ENCODE results near the gene C3orf33.

Gene C3orf33

DNA sequence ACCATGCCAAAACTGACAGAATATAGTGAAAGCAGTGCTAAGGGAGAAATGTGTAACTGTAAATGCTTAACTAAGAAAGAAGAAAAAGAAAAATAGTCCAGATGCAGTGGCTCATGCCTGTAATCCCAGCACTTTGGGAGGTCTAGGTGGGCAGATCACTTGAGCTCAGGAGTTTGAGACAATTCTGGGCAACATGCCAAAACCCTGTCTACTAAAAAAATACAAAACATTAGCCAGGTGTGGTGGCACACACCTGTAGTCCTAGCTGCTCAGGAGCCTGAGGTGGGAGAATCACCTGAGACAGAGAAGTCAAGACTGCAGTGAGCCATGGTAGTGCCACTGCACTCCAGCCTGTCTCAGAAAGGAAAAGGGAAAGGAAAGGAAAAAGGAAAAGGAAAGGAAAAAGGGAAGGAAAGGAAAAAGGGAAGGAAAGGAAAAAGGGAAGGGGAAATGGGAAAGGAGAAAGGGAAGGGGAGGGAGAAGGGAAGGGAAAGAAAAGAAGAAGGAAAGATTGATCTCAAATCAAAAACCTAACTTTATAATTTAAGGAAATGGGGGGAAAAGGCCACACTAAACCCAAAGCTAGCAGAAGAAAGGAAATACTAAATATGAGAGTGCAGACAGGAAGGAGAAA lies 20.3 kb downstream of the C3orf33 start:
- no peak for DNase-seq

DNA sequence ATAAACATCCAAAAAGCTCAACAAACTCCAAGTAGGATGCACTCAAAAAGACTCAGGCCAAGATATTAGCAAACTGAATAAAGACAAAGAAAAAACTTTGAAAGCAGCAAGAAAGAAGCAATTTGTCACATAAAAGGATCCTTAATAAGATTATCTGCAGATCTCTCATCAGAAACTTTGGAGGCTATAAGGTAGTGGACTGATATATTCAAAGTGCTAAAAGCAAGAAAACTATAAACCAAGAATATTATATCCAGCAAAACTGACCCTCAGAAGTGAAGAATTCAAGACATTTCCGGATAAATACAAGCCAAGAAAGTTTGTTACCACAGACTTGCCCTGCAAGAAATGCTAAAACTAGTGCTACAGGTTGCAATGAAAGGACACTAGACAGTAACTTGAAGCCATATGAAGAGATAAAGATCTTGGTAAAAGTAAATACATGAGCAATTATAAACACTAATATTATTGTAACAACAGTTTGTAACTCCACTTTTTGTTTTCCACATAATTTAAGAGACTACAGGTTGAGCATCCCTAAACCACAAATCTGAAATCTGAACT lies 23.6 kb downstream of the C3orf33 start:
- DNase-seq: no peak

DNA sequence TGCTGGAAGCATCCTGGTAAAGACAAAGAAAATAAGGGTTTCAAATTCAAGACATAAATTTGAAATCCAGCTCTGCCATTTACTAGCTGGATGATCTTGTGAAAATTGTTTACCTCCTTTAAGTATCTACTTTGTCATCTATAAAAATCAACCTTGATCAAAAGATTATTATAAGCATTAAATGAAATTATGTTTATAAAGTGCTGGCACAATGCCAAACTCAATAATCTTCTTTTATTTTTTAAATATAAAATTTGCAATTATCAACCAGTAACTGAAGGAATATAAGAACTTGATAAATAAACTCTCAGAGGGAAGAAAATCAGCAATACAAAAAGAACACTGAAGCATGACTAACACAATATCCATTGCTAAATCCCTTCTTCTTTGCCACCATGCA lies 25.8 kb downstream of the C3orf33 start:
- no peak for DNase-seq

DNA sequence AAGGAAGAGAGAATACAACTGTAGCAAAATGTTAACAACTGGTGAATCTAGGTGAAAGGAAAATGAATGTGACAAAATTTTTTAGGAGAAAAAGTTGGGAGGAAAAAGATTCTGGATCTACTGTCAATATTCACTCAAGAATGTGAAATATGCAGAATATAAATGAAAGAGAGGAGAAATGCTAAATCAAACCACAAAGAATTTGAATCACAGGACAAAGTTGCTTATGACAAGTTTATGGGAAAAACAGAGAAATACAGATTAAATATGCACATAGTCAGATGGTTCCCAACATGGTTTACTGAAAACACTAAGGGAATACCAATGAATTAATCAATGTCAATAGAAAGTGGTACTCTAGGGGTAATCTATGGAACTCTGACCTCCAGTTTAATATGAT lies 27.6 kb downstream of the C3orf33 start:
- no peak for DNase-seq

DNA sequence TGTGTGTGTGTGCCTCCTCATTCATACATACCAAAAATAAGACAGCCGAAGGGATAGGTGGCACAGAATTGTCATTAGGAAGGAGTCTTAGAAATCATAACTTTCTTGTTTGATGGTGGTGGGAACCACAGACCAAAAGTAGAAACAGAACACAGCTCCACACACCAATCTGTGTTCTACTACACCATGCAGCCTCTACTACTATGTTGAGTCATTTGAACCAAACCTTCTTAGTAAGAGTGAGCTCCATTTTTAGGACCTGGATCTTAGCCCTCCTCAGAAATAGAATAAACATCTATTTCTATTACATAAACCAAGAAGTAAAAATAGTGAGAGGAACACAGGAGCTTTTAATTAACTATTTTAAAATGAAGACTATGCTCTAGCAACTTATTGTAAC lies 33.3 kb downstream of the C3orf33 start:
- no peak for DNase-seq

DNA sequence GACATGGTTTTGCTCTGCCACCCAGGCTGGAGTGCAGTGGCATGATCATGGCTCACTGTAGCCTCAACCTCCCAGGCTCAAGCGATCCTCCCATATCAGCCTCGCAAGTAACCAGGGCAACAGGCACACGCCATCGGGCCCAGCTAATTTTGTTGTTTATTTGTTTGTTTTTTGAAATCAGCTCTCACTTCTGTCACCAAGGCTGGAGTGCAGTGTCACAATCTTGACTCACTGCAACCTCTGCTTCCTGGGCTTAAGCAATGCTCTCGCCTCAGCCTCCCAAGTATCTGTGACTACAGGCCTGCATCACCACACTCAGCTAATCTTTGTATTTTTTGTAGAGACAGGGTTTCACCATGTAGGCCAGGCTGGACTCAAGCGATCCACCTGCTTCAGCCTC lies 35.0 kb downstream of the C3orf33 start:
- no peak for DNase-seq

DNA sequence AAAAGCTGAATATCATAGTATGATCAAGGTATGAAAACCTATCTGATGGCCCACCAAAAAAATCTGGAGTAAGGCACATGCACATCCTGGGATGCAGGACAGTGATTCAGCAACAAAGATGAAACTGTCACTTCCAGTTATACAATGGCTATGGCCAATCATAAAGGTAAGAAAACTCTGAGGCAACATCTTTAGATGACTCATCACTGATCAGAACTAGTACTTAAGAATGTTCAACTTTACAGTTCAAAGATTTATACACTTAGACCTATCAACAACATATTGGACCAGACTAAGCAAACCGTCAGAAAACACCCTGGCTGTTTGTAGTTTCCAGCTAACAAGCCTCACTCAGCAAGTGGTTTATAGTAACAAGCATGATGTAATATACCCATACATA lies 39.9 kb downstream of the C3orf33 start:
- DNase-seq: peak in 1 of 5 donors; percentile 32

DNA sequence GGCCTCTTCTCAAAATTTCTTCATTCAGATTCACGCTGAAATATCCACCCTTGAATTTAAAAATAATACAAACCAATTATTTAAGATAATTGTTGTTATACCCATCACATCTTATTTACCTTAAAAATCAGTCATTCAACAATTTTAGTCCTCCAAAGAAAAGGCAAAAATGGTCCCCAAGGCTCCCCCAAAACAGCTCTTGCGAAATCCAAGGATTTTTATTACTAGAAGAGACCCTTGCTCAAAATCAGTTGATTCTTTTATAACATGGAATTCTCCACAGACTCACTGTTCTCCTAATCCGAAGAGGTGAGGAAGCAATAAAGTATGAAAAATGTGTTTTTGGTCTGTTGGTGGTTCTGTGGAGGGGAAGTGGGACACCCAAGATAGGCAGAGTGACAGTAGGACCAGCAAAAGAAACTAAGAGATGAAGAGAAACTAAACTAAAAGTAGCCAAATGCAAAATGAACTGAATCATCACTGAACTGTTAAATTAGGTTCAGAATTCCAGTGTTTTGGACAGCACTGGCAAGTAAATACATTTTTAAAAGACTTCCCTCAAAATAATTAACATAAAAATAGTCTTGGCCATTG lies 42.1 kb downstream of the C3orf33 start:
- DNase-seq: no peak

DNA sequence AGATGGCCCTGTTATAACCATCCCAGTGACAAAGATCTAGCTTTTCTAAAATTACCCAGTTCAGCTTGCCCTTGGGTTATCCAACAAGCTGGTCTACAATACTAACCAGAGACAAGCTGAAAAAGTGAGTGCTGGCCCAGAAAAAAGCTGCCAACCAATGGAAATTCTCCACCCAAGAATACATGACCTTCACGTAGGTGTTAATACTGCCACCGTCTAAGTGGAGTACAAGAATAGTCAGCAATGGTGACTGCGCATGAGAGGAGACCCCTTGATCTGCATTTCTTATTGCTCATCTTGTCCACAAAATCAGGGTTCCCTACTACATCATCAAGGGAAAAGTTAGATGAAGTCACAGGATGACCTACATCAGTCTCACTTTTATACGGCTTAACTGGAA lies 45.4 kb downstream of the C3orf33 start:
- no peak for DNase-seq

DNA sequence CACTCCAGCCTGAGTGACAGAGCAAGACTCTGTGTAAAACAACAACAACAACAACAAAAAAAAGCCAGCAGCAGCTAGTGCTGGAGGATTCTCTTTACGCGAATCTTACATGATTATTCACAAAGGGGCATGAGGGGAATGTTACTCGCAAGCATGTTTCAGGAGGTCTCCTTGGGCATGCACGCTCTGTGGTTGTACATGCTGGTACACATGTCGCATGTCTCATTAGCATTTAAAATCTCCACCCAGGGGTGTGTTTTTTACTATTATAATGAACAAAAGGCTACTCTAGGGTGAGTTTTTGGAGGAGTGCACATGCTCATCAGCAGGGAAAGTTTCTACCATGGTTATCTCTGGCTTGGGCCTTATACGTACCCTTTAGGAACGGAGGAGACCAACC lies 48.5 kb downstream of the C3orf33 start:
- DNase-seq: no peak

DNA sequence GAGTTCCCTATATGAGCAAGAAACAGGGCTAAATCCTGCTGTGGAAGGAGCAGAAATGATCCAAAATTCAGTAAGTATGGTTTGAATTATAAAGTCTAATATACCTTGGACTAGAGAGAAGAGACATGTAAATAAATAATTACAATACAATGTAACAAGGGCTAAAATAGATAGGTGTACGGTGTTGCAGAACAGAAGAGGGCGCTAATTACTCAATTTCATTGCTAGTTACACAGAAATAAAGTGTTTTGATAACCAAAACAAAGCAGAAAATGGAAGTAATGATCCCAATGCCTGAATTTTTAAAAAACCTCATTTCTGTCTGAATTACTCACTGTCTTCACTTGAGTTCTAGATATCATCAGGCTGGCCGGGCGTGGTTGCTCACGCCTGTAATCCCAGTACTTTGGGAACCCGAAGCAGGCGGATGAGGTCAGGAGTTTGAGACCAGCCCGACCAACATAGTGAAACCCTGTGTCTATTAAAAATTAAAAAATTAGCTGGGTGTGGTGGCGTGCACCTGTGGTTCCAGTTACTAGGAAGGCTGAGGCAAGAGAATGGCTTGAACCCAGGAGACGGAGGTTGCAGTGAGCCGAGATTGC lies 52.9 kb downstream of the C3orf33 start:
- DNase-seq: peak in 1 of 5 donors; percentile 32

DNA sequence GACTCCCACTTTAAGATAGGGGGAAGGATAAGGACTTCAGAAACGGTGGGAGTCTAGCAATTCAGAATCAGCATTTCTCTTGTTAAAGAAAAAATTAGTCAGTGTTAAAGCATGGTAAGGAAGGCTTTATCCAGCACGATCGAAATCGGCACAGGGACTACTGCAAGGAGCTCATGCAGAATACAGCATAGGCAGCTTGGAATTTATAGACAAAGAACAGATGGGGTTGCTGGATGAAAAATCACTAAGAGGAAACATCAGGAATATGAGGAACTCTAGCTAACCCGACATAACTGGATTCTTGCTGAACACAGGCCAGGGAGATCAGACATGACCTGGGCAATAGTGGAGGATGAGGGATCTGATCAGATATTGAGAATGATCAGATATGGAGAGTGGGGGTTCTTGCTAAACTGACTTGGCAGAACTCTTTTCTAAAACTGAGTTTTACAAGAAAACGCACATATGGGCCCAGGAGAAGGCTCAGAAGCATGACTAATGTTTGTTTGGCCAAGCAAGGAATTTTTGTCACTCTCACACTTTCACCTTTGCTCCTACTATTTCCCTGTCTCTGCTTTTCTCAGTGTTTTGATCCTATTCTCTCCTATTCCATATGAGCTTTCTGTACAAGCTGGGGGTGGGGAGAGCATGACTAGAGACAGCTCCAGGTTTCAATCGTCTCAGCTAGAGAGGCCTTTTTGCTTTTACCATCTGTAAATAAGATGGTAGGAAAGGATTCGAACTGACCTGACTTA lies 57.3 kb downstream of the C3orf33 start:
- DNase-seq: no peak

DNA sequence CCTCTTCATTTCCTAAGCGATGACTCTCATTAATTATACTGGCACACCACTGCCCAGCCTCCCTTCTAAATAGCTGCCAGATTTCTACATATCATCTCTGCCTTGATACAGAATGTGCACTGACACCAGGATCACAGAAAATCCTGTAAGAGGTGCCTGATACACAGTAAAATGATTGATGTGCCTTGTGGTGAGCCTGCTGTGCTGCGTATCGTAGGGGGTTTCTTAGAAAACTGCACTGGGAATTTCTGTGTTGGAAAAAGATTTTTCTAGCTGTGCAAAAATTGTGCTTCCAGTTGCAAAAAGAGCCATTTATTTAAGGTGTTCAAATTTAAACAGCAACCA lies 58.2 kb downstream of the C3orf33 start:
- DNase-seq: no peak

DNA sequence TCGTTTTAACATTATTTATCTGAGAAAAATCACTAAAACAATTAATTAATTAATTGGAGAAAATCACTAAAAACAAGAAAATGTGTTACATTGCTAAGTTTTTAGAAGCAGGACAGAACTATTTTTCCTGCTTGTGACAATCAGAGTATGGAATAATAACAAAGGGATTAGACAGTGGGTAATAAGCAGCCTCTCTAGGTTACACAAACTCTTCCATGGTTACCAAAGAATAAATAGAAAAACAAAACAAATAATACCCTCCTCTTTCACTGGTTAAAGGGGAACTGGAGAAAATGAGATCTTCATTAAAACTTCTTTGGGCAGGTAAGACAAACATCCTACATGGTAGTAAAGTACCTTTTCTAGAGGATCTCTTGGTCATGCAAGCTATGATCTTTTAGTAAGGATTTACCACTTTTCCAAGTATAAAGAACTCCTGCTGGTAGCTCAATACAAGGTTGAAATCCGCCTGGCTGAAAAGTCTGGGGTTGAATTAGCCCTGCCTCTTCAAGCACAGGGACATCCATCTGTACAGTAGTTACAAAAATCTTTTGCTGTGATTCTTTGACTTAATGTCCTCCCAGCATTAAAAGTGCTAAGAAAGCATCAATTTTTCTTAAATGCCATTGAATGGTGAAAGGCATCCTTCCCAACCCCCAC lies 58.7 kb downstream of the C3orf33 start:
- no peak for DNase-seq

DNA sequence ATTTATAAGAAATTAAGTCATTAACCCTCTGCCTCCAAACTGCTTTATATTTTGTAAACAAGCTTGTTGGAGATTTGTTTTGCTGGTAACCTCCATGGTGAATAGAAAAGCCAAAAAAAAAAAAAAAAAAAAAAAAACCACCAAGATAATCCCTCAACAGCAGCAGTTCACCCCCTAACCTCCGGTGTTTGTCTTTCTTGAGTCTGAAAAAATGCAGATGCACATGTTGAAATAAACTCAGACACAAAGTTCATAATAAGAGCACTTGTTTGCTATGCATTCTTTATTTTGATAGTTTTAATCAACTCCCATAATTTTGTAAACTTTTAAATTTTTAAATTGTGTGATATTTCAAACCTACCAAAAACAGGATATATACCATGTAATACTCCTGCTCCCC lies 59.4 kb downstream of the C3orf33 start:
- DNase-seq: no peak

DNA sequence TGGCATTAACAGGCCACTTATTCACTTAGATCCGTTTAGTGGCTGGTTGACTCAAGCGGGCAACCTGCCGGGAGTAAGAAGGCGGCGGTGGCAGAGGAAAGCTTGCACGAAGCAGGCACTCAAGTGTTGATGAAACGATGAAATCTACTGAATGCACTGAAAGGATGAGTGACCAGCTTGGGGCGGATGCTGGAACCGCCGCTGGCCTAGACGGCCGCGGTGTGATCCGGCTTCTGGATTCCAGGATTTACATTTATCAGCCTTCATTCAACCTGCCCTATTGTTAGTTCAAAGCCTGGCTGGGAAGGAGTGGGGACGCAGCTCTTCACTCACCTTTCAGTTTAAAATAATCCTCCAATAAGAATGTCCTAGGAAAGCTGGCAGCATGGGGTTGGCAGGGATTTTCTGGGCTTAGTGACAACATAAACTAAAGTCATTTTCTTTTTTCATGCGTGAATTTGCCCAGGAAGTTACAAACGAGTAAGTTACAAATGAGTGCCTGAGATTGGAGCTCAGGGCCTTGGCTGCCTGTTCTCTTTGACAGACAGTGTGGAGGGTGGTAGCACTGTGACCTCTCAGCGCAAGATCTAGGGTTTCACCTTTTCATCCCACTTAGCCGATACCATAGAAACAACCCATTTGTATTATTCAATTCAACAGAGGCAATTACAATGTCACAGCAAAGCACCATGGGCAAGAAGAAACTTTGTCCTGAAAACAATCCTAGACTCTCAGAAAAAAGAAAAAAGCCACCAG lies 60.1 kb downstream of the C3orf33 start:
- no peak for DNase-seq

DNA sequence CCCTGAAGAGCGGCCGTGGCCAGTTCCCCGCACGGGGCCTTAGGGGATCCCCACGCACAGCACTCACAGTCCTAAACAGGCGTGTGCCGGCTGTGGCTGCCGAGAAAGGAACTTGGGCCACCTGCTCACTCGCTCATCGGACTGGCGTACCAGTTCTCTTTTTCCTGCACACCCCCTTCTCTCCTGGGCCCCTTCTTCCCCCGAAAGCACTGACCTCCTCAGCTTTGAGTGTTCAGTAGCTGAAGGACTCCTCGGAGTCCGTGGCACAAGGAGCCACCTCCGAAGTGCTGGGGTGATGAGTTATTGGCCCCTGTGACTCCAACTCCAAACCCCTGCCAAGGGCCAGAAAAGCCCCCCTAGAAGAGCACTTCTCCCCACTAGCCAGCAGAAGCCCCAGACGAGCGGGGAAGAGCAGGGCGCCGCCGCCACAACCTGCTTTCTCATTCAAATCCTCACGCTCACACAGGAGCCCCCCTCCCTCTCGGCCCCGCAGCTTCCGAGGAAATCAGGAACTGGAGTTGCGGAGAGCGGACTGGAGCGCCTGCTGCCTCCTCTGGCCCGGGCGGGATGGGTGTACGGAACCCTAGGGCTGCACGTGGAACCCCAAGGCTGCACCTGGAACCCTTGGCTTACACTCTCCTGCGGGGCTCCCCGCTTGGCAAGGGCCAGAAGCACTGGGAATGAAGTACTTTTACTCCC lies 61.3 kb downstream of the C3orf33 start, which contains the start of gene PLCH1:
PLCH1 (minus strand) TSS at position 446 of the 699 bp plus-strand sequence. CDS start 40,847 bp downstream, outside the sequence.
- DNase-seq: peak in 4 of 5 donors; percentile 14 to 22 (median 15)

DNA sequence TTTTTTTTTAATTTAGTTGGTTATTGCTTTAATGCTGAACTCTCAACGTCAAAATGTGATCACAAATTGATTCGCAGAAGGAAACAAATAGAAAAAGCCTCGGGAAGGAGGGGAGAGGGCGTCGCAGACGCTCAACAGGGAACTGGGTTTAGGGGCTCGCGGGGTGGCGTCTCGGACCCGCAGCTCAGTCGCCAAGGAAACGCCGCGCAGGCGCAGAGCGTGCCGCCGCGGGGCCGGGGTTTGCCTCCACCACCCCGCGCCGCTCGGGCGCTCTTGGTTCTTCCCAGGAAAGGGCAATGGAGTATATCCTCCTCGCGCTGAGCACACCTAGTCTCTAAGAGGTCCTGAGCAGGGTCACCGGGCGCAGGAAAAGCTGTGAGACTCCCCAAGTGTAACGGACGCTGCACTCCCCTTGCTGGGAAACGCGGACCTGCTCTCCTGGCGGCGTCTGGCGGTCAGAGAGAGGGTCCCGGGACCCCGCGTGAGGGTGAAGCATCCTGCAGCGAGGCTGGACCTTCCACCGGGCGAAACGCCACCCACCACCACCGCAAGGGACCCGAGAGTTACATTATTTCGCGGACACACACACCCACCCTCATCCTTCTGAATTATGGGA lies 62.0 kb downstream of the C3orf33 start:
- peak in 4 of 5 donors; percentile 3 to 18 (median 13) for DNase-seq

DNA sequence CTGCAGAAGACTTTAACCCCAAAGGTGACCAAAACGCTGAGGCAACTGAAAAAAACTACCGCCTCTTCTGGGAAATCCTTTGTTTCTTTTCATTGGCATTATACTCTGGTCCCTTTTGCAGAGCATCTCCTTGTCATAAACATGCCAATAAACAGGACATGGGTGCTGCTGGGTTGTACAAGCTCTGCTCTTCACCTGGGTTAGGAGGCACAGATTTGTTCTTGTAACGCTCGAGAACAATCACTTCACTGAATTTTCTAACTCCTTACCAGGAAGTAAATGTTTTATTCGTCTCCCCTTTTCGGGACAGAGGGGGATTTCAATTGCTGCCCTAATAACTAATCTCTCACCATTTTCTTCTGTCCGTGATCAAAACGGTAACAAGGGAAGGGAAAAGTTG lies 62.5 kb downstream of the C3orf33 start:
- DNase-seq: no peak

DNA sequence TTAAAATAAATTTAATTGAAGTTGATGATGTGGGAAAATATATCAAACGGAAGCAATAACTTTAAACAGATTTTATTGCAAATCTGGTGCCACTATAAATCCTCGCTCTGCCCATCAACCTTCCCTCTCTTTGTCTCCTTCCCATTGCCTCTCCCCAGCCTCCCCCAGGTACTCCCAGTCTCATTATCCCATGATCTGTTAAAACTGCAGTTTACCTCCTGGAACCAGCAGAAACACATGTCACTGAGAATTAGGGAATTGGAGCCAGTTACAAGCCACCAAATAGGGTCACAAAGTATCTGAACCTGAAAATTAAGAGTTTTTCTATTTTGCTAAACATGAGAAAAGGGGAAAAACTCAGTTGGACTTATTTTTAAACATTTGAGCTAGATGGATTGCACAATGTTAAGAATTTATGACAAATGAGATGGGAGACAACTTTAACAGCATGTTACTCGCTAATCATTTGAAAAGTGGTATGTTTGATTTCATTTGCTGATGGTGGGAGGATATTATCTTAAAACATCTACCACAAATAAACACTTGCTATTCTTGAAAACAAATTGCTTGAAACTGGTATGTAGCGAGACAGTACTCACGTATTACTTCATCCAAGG lies 63.6 kb downstream of the C3orf33 start:
- DNase-seq: no peak
